Stimulated activated naive CD8-positive, alpha-beta T cell treated with anti-CD3 and anti-CD28 coated beads, Interleukin-15, Interleukin-2, amounts not matched to agents 100 ng/mL and 50 ng/mL, for 24 hours (primary cell): Measurements from ENCODE around the gene TMUB1.

Experiments
- H3K27ac Mint-ChIP-seq: one replicate; pipeline ENCODE4 v1.8.0; 2021; ENCODE audit warnings: mild to moderate bottlenecking, mixed read lengths
- H3K27me3 Mint-ChIP-seq: one replicate; pipeline ENCODE4 v1.8.0; 2021; ENCODE audit warnings: mixed read lengths
- H3K36me3 Mint-ChIP-seq: one replicate; pipeline ENCODE4 v1.8.0; 2021; ENCODE audit warnings: low read depth, mixed read lengths
- H3K4me1 Mint-ChIP-seq: one replicate; pipeline ENCODE4 v1.8.0; 2021; ENCODE audit warnings: low read depth, mixed read lengths
- H3K4me3 Mint-ChIP-seq: one replicate; pipeline ENCODE4 v1.8.0; 2021; ENCODE audit warnings: mild to moderate bottlenecking, mixed read lengths
- H3K9me3 Mint-ChIP-seq: one replicate; pipeline ENCODE4 v1.8.0; 2021; ENCODE audit warnings: mixed read lengths

Gene TMUB1, protein sequence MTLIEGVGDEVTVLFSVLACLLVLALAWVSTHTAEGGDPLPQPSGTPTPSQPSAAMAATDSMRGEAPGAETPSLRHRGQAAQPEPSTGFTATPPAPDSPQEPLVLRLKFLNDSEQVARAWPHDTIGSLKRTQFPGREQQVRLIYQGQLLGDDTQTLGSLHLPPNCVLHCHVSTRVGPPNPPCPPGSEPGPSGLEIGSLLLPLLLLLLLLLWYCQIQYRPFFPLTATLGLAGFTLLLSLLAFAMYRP

DNA sequence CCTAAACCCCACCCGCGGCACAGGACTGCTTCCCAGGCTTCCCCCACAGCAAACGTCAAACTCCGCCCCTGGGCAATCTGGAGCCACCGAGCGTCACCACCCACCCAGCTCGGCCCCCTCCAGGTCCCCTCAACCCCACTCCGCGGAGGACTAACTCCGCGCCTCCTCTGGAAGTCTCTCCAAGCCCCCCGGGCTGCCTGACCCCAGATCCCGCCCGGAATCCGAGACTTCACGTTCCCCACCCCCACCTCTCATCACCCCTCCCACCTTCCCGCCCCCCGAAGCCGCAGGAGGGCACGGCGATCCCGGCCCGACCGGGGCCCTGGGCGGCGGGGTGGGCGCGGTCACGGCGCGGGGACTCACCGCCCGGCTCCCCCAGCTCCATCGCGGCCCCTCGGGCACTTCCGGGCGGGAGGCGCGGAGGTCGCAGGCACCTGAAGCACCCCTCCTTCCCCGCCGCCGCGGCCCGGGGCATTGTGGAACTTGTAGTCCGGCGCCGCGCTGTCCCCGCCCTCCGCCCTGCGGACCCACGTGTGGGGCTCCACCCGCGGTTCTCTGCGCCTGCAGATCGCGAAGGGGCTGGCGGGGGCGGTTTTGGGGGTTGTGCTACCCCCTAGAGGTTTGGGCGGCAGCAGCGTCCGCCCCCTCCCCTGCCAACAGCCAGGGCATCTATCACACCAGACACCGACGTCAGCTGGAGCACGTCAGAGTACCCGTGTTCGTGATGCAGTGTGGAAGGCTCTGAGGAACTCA is at the start of gene TMUB1:
Gene TMUB1, minus strand, starts transcription at position 423 of the 753 bp plus-strand sequence. CDS start 930 bp downstream, outside the sequence.
- Mint-ChIP-seq H3K36me3 (peaks cover 9% of the 10 kb centered on the region), H3K9me3 (no peaks in the 10 kb centered on the region), H3K4me3 (peak within 1 kb of the TSS; percentile 96), H3K27ac (peak within 1 kb of the TSS; percentile 92), H3K27me3 (peaks cover 13% of the 10 kb centered on the region), H3K4me1 (peaks cover 52% of the 10 kb centered on the region)

DNA sequence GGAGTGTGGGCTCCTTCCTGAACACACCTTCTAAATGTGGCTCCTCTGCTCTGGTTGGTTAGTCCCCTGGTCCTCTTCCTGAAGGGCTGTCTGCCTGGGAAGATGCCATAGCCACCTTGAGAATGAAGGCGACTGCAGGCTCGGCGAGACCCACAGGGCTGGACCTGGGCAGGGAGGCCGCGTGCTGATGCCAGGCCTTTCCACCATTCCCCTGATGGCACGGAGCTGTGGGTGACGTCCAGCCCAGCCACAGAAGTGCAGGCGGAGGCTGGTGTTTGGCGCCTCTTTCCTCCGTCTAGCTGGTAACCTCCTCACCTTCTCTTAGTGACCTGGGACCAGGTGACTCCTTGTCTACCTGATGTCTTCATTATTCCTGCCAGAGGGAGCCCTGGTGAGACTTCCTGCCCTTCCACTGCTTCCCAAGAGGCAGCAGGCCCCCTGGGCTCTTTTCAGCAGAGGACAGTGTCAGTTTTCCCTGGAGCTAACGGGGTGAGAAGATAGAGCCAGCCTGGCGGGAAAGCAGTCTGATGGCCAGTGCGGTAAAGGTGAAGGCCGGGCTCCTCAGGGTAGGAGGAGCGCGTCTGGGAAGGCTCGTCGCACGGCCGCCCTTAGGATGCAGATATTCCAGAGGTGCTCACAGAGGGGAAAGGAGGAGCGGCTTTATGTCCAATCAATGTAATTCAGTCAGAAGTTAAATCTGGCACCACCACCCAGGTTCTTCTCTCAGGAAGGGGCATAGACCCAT is 49.3 kb upstream of the TMUB1 start:
- Mint-ChIP-seq H3K27me3 (no peaks in the 10 kb centered on the region), H3K27ac (no peak overlapping the region), H3K9me3 (no peaks in the 10 kb centered on the region), H3K4me3 (no peak overlapping the region), H3K36me3 (peaks cover 7% of the 10 kb centered on the region), H3K4me1 (no peaks in the 10 kb centered on the region)

DNA sequence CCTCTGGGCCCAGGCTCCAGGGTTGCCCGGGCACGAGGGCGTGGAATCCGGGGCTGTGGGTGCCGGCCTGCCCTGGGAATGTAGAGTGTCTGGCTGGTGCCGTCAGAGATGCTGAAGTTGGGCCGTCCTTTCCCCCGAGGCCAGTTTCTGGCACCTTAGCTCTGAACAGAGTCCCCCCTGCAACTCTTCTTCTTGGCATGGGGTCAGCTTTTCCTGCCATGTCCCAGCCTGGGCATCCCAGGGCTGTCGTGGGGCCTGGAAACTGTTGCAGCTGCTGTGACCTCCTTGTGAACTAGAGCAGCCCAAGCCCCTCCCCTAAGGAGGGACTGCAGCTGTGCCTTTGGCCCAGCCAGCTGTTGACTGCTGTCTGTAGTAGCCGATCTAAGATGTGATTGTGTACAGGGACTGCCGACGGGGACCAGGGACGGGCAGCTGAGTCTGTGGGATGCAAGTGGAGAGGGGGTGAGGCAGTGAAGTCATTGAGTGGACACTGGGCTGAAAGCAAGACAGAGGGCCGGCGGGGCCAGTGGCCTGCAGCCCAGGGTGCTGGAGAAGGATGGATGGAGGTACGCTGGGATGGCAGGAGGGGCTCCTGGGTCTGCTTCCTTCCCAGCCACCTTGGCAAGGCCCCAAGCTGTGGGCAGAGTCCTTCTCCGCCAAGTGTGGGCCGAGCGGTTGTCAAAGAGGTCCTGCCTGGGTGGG is 48.5 kb upstream of the TMUB1 start:
- H3K36me3 Mint-ChIP-seq: peaks cover 7% of the 10 kb centered on the region
- H3K4me1 Mint-ChIP-seq: no peaks in the 10 kb centered on the region
- no peaks in the 10 kb centered on the region for H3K27me3 Mint-ChIP-seq
- no peak overlapping the region for H3K27ac Mint-ChIP-seq
- no peaks in the 10 kb centered on the region for H3K9me3 Mint-ChIP-seq
- no peak overlapping the region for H3K4me3 Mint-ChIP-seq

DNA sequence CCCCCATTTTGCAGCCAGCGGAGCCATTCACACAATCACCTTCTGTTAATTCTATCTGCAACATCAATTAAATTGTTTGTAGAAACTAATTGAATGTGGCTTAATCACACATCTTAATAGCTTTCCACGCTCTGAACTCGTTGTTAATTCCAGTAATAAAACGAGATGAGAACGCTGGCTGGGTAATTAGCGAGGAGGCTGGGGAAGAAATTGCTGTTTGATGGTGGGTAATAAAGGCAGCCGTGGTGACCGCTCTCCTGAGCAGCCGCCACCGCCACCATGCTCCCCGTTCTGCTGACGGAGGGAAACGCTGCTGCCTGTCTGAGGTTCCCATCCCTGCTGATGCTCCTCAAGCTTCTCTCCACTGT is 47.9 kb upstream of the TMUB1 start:
- H3K27ac Mint-ChIP-seq: no peak overlapping the region
- no peaks in the 10 kb centered on the region for H3K4me1 Mint-ChIP-seq
- H3K27me3 Mint-ChIP-seq: no peaks in the 10 kb centered on the region
- no peaks in the 10 kb centered on the region for H3K9me3 Mint-ChIP-seq
- H3K36me3 Mint-ChIP-seq: peaks cover 7% of the 10 kb centered on the region
- no peak overlapping the region for H3K4me3 Mint-ChIP-seq

DNA sequence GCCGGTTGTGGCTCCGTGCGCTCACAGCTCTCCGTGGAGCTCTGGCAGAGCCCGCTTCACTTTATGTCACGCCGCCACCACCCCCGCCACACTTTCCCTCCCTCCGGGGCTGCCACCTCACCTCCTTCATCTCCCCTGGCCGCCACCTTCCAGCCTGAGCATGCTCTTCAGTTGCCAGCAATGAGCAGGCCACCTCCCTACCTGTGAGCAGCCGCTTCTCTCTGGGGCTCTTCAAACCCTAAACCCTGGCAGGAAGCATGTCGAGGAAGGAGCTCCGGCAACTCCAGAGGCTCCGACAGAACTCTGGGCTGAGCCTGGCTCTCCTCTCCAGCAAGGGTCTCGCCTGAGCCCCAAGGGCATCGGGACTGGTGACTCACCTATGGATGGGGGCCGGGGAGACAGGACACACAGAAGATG is 47.5 kb upstream of the TMUB1 start:
- no peaks in the 10 kb centered on the region for H3K27me3 Mint-ChIP-seq
- H3K36me3 Mint-ChIP-seq: peaks cover 7% of the 10 kb centered on the region
- no peak overlapping the region for H3K4me3 Mint-ChIP-seq
- no peaks in the 10 kb centered on the region for H3K9me3 Mint-ChIP-seq
- H3K4me1 Mint-ChIP-seq: no peaks in the 10 kb centered on the region
- H3K27ac Mint-ChIP-seq: no peak overlapping the region

DNA sequence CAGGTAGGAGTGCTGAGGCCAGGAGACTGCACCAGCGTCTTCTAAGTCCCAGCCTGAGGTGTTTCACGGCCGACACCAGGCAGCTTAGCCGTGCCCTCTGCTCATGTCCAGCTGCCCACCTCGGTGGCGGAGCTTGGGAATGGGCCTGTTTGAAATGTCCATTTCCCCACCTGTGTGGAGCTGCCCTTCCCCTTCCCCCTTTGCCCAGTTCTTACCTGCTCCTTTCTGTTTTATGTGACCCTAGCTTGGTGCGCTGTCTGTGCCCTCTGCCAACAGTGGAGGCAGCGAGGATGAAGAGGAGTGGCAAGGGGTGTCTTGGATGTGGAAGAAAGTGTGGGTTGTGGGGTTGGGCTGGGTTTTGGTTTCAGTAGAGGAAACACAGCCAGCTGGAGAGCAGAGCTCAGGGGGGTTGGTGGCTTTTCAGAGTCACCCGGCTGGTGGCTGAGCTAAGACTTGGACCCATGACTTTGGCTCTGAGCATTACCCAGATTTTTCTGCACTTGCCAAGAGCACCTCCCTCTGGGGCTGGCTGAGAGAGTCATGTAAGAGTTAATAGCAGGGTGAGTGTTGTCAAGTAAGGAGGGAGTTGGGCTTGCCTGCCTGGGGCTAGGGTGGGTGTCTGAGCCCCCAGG is 46.8 kb upstream of the TMUB1 start:
- Mint-ChIP-seq H3K4me3 (no peak overlapping the region), H3K27me3 (no peaks in the 10 kb centered on the region), H3K4me1 (no peaks in the 10 kb centered on the region), H3K27ac (no peak overlapping the region), H3K36me3 (peaks cover 7% of the 10 kb centered on the region), H3K9me3 (no peaks in the 10 kb centered on the region)

DNA sequence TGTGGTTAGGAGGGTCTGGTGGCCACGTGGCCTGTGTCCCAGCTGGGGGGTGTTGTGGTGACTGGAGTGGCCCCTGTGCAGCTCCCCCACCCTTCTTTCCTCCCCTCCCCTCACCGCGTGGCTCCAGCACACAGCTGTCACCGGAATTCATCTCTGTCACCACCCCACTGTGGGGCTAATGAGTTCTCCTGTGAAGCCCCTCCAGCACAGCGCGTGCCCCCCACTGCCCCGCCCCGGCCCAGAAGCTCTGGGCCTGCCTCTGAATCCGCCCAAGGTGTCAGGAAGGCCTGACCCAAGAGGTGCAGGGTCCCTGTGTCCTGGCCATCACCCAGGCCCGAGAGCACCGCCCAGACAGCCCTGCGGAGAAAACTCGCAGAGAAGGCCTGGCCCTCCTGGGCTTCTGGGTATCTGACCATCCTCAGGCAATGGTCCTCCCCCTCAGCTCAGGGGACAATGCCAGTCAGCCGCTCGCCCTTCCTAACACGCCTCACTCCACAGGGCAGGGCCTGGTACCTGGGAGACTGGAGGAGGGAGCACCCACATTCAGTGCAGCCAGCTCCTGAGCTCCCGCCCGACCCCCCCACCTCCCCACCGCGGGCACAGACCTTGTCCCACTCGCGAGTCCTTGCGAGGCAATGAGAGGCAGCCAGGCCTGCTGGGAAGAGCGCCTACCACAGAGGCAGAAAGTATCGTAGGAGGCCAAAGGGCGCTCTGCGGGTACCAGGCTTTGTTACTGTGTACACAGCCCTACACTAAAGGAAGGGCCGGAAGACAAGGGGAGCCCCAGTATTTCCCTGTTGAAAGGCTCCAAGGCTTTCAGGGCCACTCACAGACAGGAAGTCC is 46.0 kb upstream of the TMUB1 start:
- Mint-ChIP-seq H3K4me1 (no peaks in the 10 kb centered on the region), H3K9me3 (no peaks in the 10 kb centered on the region), H3K36me3 (peaks cover 7% of the 10 kb centered on the region), H3K27ac (no peak overlapping the region), H3K4me3 (no peak overlapping the region), H3K27me3 (no peaks in the 10 kb centered on the region)

DNA sequence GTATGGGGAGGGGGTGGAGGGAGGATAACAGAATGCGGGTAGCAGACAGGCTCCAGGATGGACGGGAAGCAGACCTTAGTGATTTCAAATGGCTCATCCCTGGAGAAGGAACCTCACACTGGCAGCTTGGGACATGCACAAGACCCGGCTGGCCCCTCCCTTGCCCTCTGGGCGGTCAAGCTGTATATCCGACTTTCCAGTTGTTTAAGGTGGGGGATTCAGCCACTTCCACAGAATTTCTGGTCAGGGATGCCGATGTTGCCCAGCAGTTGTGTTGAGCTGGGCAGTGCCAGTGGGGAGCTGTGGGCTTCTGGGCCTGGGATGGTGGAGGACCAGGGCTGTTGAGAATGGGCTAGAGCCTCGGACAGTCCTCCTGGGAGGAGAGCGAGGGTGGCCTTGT is 45.4 kb upstream of the TMUB1 start:
- H3K4me1 Mint-ChIP-seq: peaks cover 4% of the 10 kb centered on the region
- H3K27me3 Mint-ChIP-seq: no peaks in the 10 kb centered on the region
- H3K9me3 Mint-ChIP-seq: no peaks in the 10 kb centered on the region
- no peak overlapping the region for H3K27ac Mint-ChIP-seq
- peaks cover 7% of the 10 kb centered on the region for H3K36me3 Mint-ChIP-seq
- no peak overlapping the region for H3K4me3 Mint-ChIP-seq

DNA sequence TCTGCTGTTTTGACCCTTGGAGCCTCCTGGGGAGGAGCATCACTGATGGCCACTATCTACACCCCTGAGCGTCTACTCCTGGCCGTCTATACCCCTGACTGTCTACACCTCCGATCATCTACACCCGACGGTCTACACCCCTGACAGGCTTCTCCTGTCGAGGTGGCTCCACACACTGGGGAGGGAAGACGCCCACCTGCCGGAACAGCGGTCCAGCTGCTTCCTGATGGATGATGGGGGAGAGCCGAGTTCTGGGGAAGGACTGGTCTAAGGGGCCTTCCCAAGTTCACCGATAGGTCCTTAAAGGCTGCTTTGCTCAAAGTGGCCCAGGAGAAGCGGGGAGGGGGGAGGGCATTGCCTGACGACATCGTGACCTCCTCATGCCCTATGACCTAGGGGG is 44.9 kb upstream of the TMUB1 start:
- Mint-ChIP-seq H3K27ac (no peak overlapping the region), H3K4me3 (no peak overlapping the region), H3K9me3 (no peaks in the 10 kb centered on the region), H3K27me3 (no peaks in the 10 kb centered on the region), H3K4me1 (peaks cover 4% of the 10 kb centered on the region), H3K36me3 (peaks cover 6% of the 10 kb centered on the region)

DNA sequence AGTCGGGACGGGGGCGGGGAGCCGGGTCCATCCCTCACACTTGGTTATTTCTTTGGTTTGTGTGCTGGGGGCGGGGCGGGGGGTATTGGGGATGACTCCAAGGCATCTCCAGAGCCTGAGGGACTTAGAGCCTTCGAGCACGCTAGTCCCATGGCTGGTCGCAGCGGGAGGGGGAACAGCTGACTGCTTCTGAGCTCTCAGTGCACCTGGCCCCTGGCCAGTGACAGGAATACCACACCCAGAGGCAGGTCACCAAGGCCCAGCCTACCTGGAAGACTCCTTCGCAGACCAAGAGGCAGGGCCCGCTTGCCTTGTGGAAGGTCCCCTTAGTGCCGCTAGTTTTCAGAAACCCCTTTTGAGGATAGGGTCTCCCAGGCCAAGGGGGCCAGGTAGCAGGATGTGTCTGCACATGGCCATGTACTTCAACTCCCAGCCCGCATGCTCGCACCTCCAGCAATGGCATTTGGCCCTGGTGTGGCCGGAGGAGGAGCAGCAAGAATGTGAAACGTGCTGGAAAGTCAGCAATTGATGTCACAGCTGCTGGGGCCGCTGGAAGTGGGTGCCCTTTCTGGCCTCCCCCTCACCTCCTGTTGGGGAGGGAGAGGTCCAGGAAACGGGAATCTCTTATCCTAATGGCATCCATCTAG is 43.3 kb upstream of the TMUB1 start:
- Mint-ChIP-seq H3K27ac (no peak overlapping the region), H3K4me1 (peaks cover 4% of the 10 kb centered on the region), H3K4me3 (no peak overlapping the region)

DNA sequence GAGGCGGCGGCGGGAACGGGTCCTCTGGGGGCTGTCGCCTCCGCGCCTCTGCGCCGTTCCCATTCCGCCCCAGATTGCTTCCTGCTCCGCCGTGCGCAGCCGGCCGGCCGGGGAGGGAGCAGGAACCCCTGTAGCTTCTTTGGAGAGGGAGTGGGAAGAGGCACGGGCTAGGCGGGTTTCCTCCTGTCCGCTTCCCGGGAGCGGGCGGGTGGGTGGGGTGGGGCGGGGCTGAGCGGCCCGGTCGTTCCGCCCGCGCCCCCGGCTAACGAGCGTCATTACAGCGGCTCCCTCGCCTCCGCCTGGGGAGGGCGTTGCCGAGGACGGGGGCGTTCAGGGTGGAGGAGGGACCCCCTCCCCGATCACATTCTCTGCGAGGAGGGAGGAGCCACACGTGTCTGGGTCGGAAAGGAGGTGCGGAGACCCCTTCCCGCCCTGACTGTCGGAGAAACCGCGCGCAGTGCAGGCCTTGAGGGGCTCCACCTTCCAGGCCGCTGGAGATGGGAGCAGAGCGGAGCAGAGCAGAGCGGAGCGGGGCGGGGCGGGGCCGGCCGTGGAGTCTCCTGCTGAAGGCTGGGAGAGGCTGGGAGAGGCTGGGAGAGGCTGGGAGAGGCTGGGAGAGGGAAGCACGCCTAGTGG is 42.7 kb upstream of the TMUB1 start:
- Mint-ChIP-seq H3K27ac (no peak overlapping the region), H3K4me3 (no peak overlapping the region), H3K36me3 (peaks cover 10% of the 10 kb centered on the region), H3K4me1 (peaks cover 4% of the 10 kb centered on the region), H3K9me3 (no peaks in the 10 kb centered on the region), H3K27me3 (no peaks in the 10 kb centered on the region)

More for the DNA sequence above, 43.3 kb upstream of the TMUB1 start:
- no peaks in the 10 kb centered on the region for H3K27me3 Mint-ChIP-seq
- H3K9me3 Mint-ChIP-seq: no peaks in the 10 kb centered on the region
- H3K36me3 Mint-ChIP-seq: peaks cover 8% of the 10 kb centered on the region

DNA sequence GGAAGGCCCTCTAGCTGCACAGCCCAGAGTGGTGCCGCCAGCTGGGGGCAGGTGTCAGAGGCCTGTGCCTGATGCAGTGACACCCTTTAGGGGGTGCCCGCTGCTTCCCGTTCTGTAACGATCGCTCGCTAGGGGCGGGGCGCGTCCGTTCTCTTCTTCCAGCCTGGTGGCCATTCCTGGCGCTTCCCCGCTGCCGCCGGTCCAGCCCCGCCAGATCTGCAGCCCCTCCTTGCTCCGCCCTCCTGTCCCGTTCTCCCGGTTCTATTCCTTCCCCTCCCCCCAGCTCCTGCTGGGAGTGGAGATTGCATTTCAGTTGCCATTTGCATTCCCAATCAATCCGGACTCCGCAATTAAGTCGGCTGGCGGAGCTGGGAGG is 42.2 kb upstream of the TMUB1 start:
- no peaks in the 10 kb centered on the region for H3K9me3 Mint-ChIP-seq
- no peaks in the 10 kb centered on the region for H3K27me3 Mint-ChIP-seq
- peaks cover 10% of the 10 kb centered on the region for H3K36me3 Mint-ChIP-seq
- peaks cover 4% of the 10 kb centered on the region for H3K4me1 Mint-ChIP-seq
- no peak overlapping the region for H3K4me3 Mint-ChIP-seq
- no peak overlapping the region for H3K27ac Mint-ChIP-seq

DNA sequence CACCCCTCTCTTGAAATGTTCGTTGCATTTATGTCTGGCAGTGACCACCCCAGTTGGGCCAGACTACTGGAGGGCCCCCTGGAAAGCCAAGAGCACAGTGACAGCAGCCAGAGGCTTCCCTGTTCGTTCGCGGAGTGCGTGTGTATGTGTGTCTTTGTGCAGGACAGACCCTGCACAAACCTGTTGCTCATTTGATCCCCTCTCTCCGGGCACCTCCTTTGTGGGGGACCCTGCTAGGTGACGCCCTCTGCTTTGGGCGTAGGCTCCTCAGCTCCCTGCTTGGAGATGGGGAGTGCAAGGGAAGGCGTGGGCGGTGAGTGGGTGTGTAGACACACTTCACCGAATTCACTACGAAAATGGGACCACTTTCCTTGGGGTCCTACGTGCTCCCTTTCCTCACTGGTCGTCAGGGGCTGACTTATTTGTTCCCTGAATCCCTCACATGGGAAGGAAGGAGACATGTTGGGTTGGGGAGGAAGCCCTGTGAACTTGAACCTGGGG is 41.7 kb upstream of the TMUB1 start:
- H3K4me1 Mint-ChIP-seq: peaks cover 4% of the 10 kb centered on the region
- H3K36me3 Mint-ChIP-seq: peaks cover 10% of the 10 kb centered on the region
- H3K27me3 Mint-ChIP-seq: no peaks in the 10 kb centered on the region
- no peaks in the 10 kb centered on the region for H3K9me3 Mint-ChIP-seq
- no peak overlapping the region for H3K27ac Mint-ChIP-seq
- no peak overlapping the region for H3K4me3 Mint-ChIP-seq
